SW 1271 (cell line): ENCODE measurements around the gene PHOSPHO1.

Experiments used
- DNase-seq, 2 experiments: peaks; one replicate each; lab custom pipeline; 2025; lab: John Stamatoyannopoulos, UW

Gene PHOSPHO1

DNA sequence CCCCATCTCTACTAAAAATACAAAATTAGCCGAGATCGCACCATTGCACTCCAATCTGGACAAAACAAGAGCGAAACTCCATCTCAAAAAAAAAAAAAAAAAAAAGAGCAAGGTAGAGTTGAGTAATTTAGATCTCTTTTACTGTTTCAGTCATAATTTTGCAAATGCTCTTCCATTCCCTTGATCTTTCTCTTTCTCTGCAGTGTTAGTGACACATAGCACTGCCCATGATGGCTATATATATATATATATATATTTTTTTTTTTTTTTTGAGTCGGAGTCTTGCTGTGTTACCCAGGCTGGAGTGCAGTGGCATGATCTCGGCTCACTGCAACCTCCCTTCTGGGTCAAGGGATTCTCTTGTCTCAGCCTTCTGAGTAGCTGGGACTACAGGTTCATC, 12.2 kb upstream of the PHOSPHO1 start:
- no peak for DNase-seq

DNA sequence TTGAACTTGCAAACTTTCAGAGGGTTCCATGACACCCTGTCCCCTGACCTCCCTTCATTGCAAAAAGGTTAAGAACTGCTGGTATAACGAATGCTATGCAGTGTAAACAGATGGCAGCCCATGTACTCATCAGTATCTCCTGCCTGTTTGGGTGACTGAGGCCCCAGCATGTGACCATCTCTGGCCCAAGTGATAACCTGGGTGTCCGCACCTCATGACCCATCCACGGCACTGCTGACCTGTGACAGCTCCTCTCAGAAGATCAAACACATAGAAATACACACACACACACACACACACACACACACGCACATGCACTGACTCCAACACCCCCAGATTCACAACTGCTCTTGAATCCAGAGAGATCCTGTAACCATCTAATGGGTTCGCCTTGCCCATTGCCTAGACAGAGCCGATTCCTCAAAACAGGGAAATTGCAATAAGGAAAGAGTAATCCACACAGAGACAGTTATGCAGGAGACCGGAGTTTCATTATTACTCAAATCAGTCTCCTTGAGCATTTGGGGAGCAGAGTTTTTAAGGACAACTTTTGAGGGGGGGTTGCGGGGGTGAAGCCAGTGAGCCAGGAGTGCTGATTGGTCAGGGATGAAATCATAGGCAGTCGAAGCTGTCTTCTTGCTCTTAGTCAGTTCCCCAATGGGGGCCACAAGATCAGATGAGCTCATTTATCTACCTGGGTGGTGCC, 11.3 kb upstream of the PHOSPHO1 start:
- no peak for DNase-seq

DNA sequence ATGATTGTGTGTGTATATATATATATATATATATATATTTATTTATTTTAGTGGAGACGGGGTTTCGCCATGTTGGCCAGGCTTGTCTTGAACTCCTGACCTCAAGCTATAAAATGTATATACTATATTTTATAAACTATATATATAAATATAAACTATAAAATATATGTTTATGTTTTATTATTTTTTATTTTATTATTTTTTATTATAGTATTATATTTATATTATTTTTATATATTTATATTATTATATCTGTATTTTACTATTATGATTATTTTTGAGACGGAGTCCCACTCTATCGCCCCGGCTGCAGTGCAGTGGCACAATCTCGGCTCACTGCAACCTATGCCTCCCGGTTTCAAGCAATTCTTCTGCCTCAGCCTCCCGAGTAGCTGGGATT, 10.5 kb upstream of the PHOSPHO1 start:
- no peak for DNase-seq

DNA sequence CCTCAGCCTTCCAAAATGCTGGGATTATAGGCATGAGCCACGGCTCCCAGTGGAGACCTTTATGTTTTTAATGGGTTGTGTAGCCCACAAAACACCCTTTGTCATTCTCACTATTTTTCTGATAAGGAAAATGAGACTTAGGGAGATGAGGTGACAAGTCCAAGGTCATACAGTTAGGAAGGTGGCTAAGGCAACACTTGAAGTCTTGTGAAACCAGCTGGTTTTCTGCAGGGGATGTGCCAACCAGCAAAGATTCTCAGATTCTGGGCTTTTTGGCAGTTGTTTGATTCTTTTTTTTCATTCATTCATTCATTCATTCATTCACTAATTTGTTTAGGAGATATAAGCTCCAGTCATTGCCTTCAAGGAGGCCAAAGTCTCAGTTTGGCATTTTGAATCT, 10.0 kb upstream of the PHOSPHO1 start:
- DNase-seq = no peak

DNA sequence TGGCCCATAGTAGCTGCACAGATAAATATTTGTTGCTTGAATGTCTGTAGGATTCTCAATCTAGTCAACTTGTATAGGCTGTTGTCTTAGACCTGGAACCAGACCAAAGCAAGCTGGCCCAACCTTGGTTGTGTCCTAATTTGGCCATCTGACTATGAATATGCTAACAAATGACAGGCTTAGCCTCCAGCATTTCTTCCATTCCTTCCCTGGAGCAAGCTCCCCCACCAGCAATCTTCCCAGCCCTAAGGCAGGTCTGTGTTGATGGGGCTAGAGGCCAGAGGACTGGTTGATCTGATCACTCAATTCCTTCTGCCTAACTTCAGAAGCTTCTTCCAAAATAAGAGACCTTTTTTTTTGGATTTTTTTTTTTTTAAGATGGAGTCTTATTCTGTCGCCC, 9.4 kb upstream of the PHOSPHO1 start:
- DNase-seq = no peak

DNA sequence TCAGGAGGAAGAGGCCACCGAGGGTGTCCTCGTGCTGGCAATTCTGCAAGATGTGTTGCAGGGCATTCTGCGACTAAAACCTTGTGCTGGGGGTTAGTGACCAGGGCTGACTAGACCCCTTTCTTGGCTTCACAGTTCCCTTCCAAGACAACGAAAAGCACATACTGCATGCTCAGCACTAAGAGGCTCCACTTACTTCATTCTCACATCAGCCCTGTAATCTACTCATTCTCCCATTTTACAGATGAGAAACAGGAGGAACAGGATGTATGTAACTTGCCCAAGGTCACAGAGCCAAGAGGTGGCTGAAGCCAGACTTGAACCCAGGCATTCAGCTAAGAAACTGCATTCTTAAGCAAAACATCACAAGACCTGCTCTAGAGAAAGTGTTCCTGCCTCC, 5.3 kb upstream of the PHOSPHO1 start:
- DNase-seq = no peak

DNA sequence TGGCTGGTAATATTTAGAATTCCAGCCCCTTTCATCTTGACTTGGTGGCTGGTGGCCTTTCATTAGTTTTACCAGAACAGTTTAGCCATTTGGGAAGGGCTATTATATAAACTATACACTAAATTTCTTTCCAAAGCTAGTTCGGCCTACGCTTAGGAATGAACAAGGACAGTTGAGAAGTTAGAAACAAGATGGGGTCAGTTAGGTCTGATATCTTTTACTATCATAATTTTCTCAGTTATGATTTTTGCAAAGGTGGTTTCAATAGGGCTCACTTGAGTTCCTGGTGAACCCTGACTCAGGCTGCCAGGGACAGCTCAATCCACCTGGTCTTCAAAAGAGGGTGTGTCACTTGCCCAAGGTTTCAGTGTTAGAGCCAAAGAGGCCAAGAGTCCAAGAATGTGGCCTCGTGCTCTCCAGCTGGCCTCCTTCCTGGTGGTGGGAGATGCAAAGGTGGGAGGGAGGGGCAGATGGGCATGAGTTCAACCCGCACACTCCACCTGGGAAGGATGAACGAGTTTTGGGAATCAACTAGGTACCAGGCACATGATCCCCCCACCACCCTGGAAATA, 4.0 kb upstream of the PHOSPHO1 start:
- no peak for DNase-seq

DNA sequence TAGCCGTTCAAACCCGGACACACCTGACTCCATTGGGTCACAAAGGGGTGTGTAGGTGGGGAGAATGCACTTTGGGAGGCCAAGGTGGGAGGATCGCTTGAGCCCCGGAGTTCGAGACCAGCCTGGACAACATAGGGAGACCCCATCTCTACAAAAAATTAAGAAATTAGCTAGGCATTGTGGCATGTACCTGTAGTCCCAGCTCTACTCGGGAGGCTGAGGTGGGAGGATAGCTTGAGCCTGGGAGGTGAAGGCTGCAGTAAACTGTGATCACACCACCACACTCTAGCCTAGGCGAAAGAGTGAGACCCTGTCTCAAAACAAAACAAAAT, 942 bp upstream of the PHOSPHO1 start:
- DNase-seq = no peak

DNA sequence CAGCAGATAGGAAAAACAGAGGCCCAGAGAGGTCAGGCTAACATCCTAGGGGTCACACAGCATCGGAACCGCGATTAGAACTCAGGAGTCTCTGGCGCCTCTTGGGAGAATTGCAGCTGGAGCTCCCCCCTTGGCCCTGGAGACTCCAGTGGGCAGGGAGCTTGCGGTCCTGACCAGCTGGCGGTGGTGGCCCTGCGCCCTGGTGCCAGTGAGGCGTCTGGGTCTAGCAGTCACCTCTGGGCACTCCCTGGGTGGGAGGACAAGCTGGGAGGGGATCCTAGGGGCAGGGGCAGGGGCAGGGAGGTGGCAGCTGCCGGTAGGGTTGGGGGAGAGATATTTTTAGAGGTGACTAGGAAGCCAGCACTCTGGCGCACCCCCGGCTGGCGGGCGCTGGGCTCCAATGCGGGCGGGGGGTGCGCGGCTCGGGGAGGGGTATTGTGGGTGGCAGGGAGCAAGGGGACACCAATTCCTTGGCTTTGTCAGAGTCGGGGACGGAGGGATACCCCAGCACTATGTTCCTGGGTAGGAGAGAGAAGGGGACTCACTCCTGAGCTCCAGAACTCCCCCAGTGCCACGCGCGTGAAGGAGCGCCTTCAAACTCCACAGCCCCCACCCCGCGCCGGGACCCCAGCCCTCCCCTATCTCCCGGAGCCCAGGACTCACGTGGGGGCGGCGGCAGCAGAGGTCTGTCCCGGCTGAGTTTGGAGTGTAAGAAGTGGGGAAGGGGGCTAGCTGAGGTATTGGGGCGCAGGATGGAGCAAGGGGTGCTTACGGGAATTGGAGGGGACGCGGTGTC, 584 bp downstream of the PHOSPHO1 start:
- no peak for DNase-seq

DNA sequence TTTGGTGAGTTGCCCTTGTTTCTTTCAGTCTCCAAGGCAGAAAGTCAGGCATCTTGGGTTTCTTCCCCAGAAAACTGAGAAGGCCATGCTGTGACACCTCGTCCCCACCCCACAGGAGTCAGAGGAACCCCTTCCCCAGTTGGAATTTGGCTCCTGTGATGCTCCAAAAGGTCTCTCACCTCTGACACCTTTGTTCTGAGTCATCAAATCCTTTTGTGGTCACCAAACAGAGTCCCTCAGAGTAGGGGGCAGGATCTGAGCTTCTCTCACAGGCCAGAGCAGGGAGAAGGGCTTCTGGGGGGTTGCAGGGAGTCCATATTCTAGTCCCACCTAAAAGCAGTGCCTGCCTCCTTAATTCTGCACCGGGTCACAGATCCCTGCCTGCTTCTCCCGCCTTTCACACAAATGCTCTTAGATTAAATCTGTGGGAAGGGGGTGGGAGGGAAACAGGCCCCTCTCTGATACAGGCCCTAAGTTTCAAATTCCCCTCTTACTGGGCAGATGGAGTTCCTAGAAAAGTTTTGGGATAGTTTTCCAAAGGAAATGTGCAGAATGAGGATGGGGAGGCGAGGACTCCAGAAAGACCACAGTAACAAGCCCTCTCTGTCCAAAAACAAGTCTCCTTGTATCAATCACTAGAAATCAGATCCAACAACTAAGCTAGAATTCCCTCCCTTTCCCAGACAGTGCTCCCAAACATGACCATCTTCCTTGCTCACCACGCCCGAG, 1.3 kb downstream of the PHOSPHO1 start:
- DNase-seq = no peak

DNA sequence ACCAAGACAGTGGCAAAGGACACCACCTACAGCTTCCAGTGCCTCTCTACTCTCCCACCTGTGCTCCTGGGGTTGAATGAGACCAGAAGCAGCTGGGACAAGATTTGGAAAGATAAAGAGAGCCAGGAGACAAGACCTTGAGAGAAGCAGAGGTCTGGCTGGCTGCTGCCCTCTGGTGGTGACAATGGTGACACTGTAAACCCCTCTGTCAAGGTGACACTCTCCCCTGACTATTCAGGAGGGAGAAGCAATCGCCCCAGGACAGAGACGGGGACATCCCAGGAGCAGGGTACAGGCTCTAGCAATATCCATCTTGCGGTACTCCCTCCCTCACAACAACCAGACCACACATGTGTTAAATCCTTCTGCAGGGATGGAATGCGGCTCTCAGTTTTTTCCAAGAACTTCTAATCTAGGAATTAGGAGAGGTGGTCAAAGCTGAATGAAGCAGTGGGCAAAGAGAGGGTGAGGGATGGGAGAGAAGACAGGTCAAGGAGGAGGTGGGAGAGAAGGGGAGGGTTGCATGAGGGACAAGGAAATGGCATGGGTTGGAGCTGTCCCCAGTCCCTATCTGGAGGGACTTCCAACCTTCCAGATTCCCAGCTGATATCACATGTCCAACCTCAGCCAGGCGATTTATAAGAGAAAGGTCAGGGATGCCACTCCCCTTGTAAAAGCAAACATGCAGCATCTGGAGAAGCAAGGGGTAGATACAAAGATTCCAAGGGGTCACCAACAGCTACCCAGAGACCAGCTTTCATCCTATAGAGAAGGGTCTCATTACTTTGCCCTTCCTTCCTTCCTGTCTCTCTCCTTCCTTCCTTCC, 2.9 kb downstream of the PHOSPHO1 start:
- peak; percentile 43 to 67 for DNase-seq

DNA sequence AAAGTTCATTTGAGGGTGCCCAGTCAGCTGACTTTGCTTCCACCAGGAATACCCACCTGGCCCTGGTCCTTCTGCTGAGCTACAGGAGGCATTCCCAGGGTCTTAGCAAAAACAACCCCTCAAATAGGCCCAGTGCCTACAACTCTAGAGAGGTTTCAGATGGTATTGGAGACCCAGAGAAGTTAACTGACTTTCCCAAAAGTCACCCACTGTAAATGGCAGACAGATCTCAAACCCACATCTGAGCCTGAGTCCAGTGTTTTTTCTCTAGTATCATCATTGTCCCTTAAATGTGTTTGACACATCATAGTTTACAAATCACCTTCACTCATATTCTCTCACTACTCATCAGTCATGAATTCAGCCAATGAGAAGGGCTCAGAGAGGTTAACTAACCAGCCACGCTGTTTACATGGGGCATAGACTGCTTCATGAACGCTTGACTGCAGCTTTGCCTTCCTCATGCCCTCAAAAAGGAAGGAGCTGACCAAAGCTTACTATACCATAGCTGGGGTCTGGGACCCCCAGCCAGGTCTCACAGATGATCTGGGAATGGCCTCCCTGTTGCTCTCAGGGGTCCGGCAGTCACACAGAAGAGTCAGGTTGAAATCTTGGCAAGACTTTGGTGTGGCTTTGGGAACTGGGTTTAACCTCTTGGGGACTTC, 3.7 kb downstream of the PHOSPHO1 start:
- DNase-seq = no peak

DNA sequence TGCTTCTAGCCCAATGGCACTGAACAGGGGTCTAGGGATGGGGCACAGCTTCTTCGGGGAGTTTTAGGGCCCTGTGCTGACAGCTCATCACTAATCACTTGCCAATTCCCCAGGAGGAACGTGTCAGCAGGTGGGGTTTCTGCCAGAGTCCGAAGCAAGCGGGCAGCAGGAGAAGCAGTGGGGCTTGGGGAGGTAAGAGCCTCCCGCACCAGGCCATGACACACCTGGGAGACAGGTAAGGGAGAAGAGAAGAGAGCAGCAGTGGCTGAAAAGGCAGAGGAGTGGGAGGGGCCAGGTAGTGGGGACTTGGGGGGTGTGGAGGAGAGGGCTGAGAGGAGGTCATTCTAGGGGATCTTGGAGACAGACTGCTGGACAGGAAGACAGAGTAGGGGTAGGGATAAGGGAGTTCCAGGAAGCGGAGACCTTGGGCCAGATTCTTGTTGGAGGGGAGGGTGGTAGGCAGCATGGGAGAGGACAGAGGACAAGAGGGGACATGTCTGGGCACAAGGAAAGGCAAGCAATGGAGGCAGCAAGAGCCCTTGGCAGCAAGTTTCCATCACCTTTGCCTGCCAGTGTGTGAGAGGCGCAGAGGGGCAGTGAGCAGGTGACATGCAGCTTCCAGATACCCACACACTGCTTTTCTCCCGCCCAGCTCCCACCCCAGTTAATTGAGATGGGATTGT, 4.9 kb downstream of the PHOSPHO1 start:
- DNase-seq = no peak

DNA sequence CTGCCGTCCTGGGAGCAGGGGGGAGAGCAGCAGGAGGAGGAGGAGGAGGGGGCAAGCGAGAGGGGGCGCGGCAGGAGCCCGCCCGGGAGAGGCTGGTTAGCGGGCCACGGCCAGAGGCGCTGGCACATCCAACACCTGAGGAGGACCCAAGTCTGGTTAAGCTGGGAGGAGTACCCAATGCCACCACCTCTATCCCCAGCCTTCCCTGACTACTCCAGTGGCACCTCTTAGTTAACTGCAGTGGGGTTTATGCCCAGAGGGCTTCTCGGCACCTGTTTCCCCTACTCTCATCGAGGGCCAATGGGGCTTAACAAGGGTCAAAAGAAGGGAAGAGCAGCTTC, 5.6 kb downstream of the PHOSPHO1 start:
- no peak for DNase-seq

DNA sequence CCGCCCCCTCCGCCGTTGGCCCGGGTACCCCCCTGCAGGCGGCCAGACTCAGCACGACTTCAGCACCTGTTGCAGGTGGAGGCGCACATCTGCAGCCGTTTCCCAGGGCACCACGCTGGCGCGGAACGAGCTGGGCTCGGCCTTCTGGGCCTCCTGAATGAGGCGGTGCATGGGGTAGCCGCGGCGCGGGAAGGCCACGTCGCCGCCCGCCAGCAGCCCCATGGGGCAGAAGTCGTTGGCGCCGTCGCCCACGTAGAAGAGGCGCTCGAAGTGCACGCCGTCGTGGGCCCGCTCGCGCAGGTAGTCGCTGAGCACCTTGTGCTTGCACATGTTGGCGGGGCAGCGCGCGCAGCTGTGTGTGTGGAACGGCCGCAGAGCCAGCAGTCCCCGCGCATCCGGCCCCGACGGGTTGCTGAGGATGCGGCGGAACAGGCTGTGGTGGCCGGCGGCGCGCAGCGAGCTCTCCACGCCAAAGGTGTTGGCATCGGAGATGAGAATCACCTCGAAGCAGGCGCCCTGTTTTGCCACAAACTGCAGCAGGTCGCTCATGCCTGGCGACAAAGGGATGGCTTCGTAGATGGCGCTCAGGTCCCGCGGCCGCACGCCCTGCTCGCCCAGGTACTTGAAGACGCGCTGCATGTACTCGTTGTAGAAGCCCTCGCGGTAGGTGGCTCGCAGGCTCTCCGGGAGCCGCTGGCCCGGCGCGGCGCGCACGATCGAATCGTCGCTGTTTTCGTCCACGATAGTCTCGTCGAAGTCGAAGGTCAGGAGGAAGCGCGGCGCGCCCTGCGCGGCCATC, 6.2 kb downstream of the PHOSPHO1 start:
- no peak for DNase-seq

DNA sequence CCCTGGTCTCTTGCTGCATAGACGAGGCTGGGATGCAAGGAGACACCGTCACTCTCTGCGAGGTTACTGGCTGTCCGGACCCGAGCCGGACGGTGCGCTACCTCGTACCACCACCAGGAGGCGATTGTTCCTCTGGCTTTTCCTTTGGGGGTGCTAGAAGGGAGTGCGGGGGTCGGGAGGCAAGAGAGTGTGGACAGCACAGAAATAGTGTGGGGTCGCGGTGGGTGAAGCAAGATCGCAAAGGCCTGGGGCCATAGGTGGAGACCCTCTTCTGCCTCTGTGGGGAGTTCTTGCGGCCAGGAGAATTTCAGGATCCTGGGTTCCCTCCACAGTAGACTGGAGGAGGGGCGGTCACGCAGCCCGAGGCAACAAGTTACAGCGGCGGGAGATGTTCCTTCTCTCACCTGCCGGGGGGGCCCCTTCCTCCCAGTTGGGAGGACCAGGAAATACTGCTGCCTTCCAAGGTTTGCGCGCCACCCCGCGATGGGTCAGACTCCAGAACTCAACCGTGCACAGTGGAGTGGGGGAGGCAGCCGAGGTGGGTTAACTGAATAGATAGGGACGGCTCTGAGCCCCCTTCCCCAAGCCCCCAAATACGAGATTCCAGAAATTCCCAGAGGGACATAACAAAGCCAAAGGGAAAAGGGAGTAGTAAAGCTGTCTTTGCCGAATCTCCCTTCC, 6.9 kb downstream of the PHOSPHO1 start:
- DNase-seq = peak in 1 of 2 experiments; percentile 21

DNA sequence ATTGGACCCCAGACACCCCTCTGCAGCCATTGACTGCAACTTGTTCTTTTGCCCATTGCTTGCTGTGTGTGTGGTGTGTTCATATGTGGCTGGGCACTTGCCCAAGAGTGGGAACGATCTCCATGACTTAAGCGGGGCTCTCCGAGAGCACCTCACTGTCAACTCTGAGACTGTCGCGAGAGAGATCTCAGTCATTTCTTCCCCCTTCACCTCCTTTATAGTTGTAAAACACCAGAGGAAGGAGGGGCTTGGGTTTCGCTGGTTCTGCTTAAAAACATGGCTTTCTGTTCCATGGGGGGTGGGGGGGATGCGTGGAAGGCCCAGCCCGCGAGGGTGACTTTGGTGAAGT, 7.4 kb downstream of the PHOSPHO1 start:
- DNase-seq = no peak

DNA sequence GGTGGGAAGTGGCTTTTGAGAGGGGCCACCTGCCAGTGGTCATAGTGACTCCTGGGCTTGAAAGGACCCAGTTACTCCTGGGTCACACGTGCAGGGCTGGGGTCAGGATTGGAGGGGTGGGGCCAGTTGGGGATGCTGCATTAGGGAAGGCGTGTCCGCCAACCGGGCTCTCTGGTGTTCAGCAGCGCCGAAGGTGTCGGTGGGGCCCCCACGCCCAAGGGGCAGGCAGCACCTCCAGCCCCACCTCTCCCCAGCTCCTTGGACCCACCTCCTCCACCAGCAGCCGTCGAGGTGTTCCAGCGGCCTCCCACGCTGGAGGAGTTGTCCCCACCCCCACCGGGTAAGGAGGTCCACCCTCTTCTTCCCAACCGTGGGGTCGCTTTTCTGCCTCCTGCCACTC, 10.6 kb downstream of the PHOSPHO1 start:
- DNase-seq = no peak
